GM21528 (cell line): ENCODE data around the gene ATCAY.

ENCODE experiments used
- ATAC-seq: cut with Tn5 transposase; IDR thresholded peaks from one replicate; pipeline ENCODE4 v1.9.1; 2021; ENCODE audit warnings: mild to moderate bottlenecking, moderate library complexity; ENCODE audit not compliant: unreplicated experiment, low FRiP score

ATCAY gene, protein sequence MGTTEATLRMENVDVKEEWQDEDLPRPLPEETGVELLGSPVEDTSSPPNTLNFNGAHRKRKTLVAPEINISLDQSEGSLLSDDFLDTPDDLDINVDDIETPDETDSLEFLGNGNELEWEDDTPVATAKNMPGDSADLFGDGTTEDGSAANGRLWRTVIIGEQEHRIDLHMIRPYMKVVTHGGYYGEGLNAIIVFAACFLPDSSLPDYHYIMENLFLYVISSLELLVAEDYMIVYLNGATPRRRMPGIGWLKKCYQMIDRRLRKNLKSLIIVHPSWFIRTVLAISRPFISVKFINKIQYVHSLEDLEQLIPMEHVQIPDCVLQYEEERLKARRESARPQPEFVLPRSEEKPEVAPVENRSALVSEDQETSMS

DNA sequence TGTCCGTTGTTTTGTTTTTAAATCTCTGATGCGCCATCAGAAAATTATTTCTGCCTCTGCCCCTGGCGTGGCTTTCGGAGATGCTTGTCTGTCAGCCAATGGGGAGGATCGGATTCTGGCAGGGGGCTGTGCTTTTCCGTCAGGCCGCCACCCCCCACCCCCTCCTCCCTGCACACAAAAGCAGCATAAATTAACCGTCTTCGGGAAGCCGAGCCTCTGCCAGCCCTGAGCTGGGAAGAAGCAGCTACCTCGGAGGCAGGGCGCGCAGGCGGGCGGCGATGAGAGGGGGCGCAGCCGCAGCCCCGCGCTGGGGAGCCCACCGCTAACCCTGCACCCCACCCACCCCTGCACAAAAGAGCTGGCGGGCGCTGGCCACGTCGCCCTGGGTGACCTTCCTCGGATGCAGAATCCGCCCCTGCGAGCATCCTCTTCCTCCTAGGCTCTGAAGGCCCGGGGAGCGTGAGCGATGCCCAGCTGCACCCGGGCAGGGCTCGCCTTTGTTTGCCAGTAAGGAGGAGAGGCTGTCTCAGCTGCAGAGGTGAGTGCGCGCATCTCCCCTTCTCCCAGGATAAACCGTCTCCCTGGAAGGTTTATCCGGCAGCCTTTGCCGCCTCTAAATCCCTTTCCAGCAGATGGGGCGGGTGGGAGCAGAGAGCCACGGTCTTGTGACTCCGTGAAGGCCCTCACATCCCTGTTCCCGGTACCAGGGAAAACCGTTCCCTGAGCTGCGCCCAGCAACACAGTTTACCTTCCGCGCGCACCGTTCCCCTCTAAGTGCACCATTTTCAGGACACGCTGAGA, at the start of gene ATCAY:
TSS of gene ATCAY (plus strand) at position 215 of the 801 bp plus-strand sequence. CDS start 5,083 bp downstream, outside the sequence.
- no peak for ATAC-seq

GRCh38 chr19:3831601-3832000, 48.9 kb upstream of the ATCAY start:
- ATAC-seq = no peak

- ATAC-seq = no peak
These were observed 48.5 kb upstream of the ATCAY start for GRCh38 chr19:3832001-3832400.

DNA sequence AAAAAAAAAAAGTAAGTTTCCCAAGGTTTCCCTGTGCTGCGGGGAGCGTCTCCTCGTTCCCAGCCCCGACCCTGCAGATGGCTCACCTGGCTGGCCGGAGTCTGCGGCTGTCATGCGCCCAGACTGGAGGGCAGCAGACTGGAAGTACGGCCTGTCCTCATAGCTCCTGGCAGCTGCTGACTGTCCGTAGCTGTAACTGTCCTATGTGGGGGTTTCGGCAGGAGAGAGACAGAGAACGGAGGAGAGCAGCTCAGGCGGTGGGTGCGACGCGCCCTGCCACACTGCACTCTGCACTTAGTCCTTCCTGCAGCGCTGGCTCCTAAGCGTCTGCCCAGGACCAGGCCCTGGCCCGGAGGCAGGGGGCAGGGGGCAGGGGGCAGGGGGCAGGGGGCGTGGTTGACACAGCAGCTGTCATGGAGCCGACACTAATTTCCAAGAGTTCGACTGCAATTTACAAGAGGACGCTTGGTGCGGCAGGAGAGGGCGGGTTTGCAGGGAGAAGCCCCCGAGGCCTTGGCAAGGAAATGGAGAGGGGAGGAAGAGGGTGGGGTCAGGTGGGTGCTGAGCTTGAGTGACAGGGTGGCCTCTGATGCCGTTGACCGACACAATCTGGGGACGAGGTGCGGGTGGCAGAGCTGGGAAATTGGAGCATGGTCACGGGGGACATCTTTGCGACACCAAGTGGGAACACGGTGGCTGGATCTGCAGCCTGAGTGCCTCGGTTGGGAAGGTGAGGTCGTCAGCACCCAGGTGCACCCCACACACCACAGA, 46.7 kb upstream of the ATCAY start:
- no peak for ATAC-seq

- ATAC-seq = no peak
These were observed 46.0 kb upstream of the ATCAY start for GRCh38 chr19:3834349-3835054.

DNA sequence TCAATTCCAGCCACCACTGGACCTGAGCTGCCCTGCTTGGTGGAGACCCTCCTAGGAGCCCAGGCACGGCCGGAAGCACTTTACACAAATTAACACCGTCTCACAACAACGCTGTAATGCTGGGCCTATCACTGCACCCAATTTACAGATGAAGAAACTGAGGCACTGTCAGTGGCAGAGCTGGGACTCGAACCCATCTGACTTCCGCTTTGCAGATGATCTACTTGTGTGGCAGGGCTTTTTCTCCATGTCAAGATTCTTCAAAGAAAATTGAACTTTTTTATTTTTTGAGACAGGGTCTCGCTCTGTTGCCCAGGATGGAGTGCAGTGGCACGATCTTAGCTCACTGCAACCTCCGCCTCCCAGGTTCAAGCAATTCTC, 45.4 kb upstream of the ATCAY start:
- no peak for ATAC-seq

- no peak for ATAC-seq
These were observed 43.6 kb upstream of the ATCAY start for GRCh38 chr19:3836887-3837286.

DNA sequence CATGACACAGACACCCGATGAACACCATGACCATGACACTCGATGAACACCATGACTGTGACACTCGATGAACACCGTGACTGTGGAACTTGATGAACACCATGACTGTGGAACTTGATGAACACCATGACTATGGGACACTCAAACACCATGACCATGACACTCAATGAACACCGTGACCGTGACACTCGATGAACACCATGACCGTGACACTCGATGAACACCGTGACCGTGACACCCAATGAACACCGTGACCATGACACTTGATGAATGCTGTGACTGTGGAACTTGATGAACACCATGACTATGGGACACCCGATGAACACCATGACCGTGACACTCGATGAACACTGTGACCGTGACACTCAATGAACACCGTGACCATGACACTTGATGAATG, 43.2 kb upstream of the ATCAY start:
- no peak for ATAC-seq

DNA sequence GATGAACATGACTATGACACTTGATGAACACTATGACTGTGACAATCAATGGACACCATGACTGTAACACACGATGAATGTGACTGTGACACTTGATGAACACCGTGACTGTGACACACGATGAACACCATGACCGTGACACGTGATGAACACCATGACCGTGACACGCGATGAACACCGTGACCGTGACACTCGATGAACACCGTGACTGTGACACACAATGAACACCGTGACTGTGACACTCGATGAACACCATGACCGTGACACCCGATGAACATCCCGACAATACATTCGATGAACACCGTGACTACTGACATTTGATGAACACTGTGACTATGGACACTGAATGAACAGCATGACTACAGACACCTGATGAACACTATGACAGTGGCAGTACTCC, 42.6 kb upstream of the ATCAY start:
- ATAC-seq = no peak

- no peak for ATAC-seq
These were observed 41.8 kb upstream of the ATCAY start for GRCh38 chr19:3838661-3839060.

- no peak for ATAC-seq
These were observed 40.5 kb upstream of the ATCAY start for GRCh38 chr19:3839941-3840340.

DNA sequence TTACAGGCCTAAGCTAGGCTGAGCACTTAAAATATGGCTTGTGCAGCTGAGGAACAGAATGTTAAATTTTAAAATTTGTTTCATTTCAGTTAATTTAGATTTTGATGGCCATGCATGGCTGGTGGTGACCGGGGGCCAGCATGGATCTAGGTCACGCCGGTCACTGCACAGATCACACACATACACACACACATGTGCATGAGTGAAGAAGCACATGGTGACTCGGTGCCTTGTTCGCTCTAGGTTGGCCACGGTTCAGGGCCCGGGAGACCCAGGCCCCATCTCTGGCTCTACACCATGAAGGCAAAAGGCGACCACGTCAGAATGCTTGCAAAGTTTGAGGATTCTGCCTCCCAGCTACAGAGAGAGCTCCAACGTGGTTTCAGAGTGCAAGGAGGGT, 39.7 kb upstream of the ATCAY start:
- no peak for ATAC-seq

- no peak for ATAC-seq
These were observed 37.5 kb upstream of the ATCAY start for GRCh38 chr19:3842948-3843347.

- ATAC-seq = no peak
These were observed 35.9 kb upstream of the ATCAY start for GRCh38 chr19:3844596-3844995.

DNA sequence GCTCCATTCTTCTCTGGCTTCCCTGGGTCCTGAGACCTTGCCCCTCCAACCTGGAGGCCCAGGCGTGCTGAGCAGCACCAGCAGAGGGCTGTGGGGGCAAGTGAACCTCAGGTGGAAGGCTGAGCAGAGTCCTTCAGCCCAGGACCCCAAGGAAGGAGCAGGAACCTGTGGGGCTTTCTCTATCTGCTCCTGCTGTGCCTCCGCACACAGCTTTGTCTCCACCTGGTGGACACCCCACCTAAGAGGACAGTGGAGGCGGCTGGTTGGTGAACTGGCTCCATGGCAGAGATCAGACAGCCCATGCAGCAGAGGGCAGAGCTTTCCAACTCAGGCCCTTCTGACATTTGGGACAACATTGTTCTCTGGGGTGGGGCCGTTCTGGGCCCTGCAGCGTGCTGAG, 31.4 kb upstream of the ATCAY start:
- no peak for ATAC-seq

- no peak for ATAC-seq
These were observed 30.7 kb upstream of the ATCAY start for GRCh38 chr19:3849787-3850186.

GRCh38 chr19:3850320-3850972, 30.0 kb upstream of the ATCAY start:
- no peak for ATAC-seq

DNA sequence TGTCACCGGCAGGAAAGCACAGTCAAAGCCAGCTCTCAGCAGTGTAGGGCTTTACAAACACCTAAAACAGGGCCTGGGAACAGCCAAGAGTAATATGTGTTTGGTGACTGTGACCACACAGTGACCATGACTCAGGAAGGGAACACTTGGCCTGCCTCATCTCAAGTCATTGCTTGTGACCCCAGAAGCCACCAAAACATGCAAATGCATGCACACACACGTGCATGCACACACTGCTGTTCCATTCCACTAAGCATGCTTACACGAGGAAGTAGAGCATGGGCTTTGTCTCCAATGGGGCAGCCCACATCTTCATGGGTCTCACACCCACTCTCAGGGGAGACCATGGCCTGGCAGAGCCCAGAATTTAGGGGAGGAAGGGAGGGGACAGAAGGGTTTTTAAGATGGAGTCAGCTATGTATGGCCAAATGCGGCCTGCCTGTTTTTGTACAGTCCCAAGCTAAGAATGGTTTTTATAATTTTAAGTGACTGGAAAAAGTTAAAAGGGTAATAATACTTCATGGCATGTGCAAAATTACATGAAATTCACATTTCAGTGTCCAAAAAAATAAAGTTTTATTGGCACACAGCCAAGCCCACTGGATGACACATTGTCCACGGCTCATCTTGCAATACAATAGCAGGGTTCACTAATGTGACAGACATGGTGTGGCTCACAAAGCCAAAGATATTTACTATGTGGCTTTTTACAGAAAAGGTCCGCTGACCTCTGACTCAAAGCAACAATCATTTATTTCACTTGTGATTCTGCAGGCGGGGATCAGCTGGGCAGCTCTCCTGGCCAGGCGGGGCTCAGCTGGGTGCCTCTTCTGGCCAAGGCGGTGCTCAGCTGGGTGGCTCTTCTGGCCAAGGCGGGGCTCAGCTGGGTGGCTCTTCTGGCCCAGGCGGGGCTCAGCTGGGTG, 29.0 kb upstream of the ATCAY start:
- no peak for ATAC-seq

- no peak for ATAC-seq
These were observed 28.3 kb upstream of the ATCAY start for GRCh38 chr19:3852177-3852511.
